HepG2 (cell line): ENCODE data around the gene PARP6. TPM values are rescaled to one million over a fixed set of nuclear protein-coding genes. Genes with fewer than 3 reads are reported as not detected.

Experiments
- CCDC6 ChIP-seq: sonication (generic); formaldehyde crosslinking; IDR thresholded peaks from 2 replicates; pipeline ENCODE4 v1.8.1; 2022; ENCODE audit warnings: mild to moderate bottlenecking, missing genetic modification reagents, moderate library complexity
- CERS6 ChIP-seq: sonication (generic); formaldehyde crosslinking; IDR thresholded peaks from 2 replicates; pipeline ENCODE4 v1.5.0; 2020; ENCODE audit warnings: missing genetic modification reagents
- FIP1L1 ChIP-seq: fragments of 200-400 bp; formaldehyde crosslinking; IDR thresholded peaks from 2 replicates; pipeline ENCODE4 v1.6.1; 2018; ENCODE audit warnings: low read depth, mild to moderate bottlenecking, low read length, moderate library complexity, borderline replicate concordance; ENCODE audit not compliant: insufficient read depth
- FOXA3 ChIP-seq: IDR thresholded peaks from 2 replicates; pipeline ENCODE4 v1.6.1; 2016; ENCODE audit warnings: missing genetic modification reagents, missing compliant biosample characterization
- FOXP1 ChIP-seq, 2 experiments: fragments of 450-650 bp in 1 of 2; IDR thresholded peaks; 2 replicates each; pipeline ENCODE4 v1.6.1; 2017 to 2018; ENCODE audit warnings: antibody characterized with exemption in 1 of 2
- GRHL1 ChIP-seq: sonication (generic); formaldehyde crosslinking; conservative IDR thresholded peaks from 2 replicates; pipeline ENCODE4 v1.8.0; 2022; ENCODE audit warnings: missing genetic modification reagents
- IRF1 ChIP-seq: sonication (generic); formaldehyde crosslinking; IDR thresholded peaks from 2 replicates; pipeline ENCODE4 v1.4.0; 2020; ENCODE audit warnings: low read depth, mild to moderate bottlenecking, missing genetic modification reagents
- NCOA1 ChIP-seq: sonication (generic); formaldehyde crosslinking; IDR thresholded peaks from 2 replicates; pipeline ENCODE4 v1.9.0; 2021; ENCODE audit warnings: missing genetic modification reagents
- NFATC3 ChIP-seq: sonication (generic); formaldehyde crosslinking; IDR thresholded peaks from 2 replicates; pipeline ENCODE4 v1.5.1; 2020; ENCODE audit warnings: mild to moderate bottlenecking, missing genetic modification reagents
- PHB2 ChIP-seq: fragments of 450-650 bp; IDR thresholded peaks from 2 replicates; pipeline ENCODE4 v1.6.1; 2018; ENCODE audit not compliant: partially characterized antibody
- SNAI1 ChIP-seq: sonication (generic); formaldehyde crosslinking; IDR thresholded peaks from 2 replicates; pipeline ENCODE4 v1.5.0; 2020; ENCODE audit warnings: mild to moderate bottlenecking, missing genetic modification reagents, borderline replicate concordance
- SYNCRIP ChIP-seq: fragments of 200-400 bp; formaldehyde crosslinking; IDR thresholded peaks from 2 replicates; pipeline ENCODE4 v1.6.1; 2018; ENCODE audit warnings: mild to moderate bottlenecking, low read depth, low read length; ENCODE audit not compliant: insufficient read depth
- WIZ ChIP-seq: sonication (generic); formaldehyde crosslinking; IDR thresholded peaks from 2 replicates; pipeline ENCODE4 v1.5.1; 2020; ENCODE audit warnings: mild to moderate bottlenecking, missing genetic modification reagents
- ZC3H13 ChIP-seq: sonication (generic); formaldehyde crosslinking; IDR thresholded peaks from 2 replicates; pipeline ENCODE4 v1.8.1; 2023; ENCODE audit warnings: mild to moderate bottlenecking, missing genetic modification reagents, moderate library complexity
- ZNF10 ChIP-seq: sonication (generic); formaldehyde crosslinking; IDR thresholded peaks from 2 replicates; pipeline ENCODE4 v1.4.0; 2020; ENCODE audit warnings: mild to moderate bottlenecking, low read depth, missing genetic modification reagents, borderline replicate concordance
- ZNF234 ChIP-seq: sonication (generic); formaldehyde crosslinking; conservative IDR thresholded peaks from 2 replicates; pipeline ENCODE4 v1.5.1; 2020; ENCODE audit warnings: mild to moderate bottlenecking, missing genetic modification reagents
- ZNF263 ChIP-seq: sonication (generic); formaldehyde crosslinking; IDR thresholded peaks from 2 replicates; pipeline ENCODE4 v1.4.0; 2020; ENCODE audit warnings: missing genetic modification reagents
- ZNF292 ChIP-seq: sonication (generic); formaldehyde crosslinking; IDR thresholded peaks from 2 replicates; pipeline ENCODE4 v1.8.1; 2022; ENCODE audit warnings: mild to moderate bottlenecking, low read depth, missing genetic modification reagents, borderline replicate concordance
- ZNF510 ChIP-seq: sonication (generic); formaldehyde crosslinking; IDR thresholded peaks from 2 replicates; pipeline ENCODE4 v1.4.0; 2020; ENCODE audit warnings: low read depth, mild to moderate bottlenecking, missing genetic modification reagents
- ZNF550 ChIP-seq: sonication (generic); formaldehyde crosslinking; IDR thresholded peaks from 2 replicates; pipeline ENCODE4 v1.4.0; 2020; ENCODE audit warnings: mild to moderate bottlenecking, missing genetic modification reagents, borderline replicate concordance
- ZNF670 ChIP-seq: sonication (generic); formaldehyde crosslinking; IDR thresholded peaks from 2 replicates; pipeline ENCODE4 v1.8.0; 2022; ENCODE audit warnings: mild to moderate bottlenecking, missing genetic modification reagents, borderline replicate concordance
- ZNF781 ChIP-seq: sonication (generic); formaldehyde crosslinking; IDR thresholded peaks from 2 replicates; pipeline ENCODE4 v1.5.1; 2020; ENCODE audit warnings: borderline replicate concordance, mild to moderate bottlenecking, missing genetic modification reagents; ENCODE audit errors: not compliant biosample characterization
- ZNF790 ChIP-seq: sonication (generic); formaldehyde crosslinking; IDR thresholded peaks from 2 replicates; pipeline ENCODE4 v1.8.0; 2022; ENCODE audit warnings: missing genetic modification reagents, mild to moderate bottlenecking, borderline replicate concordance
- ZNF792 ChIP-seq: IDR thresholded peaks from 2 replicates; pipeline ENCODE4 v1.6.1; 2016
- polyA plus RNA-seq, 8 experiments: library from polyadenylated mRNA; depleted of rRNA in 3 of 8; stranded (reverse) in 7 of 8; unstranded in 1 of 8; fragments of >200 nt; fragmentation: Illumina TruSeq in 4 of 8; extraction: Trizol in 4 of 8; gene quantifications; 2 replicates each; pipeline versions ENCODE4 v1.2.1 to v1.2.3, GENCODE V29; 2011 to 2016; ENCODE audit warnings: low read depth in 4 of 8, missing spikeins in 1 of 8, mixed read lengths in 1 of 8; ENCODE audit not compliant: insufficient read depth in 1 of 8
- total RNA-seq, 5 experiments: library from RNA; depleted of rRNA; stranded (reverse); fragments of >200 nt; fragmentation: Illumina TruSeq; extraction: Trizol; gene quantifications; 2 replicates each; pipeline ENCODE4 v1.2.3, GENCODE V29; 2016; ENCODE audit warnings: low read depth in 1 of 5
- TF ChIP-seq, protein P1 (sequence below): sonication (generic); formaldehyde crosslinking; conservative IDR thresholded peaks from 2 replicates; pipeline ENCODE4 v1.8.1; 2023; ENCODE audit warnings: missing genetic modification reagents

The PARP6 gene
- total and polyA plus RNA-seq, 2 of the 13 experiments (the other 11 are each of a cell fraction or from before 2014, with no cell fraction given): 0.22 to 0.87 TPM

- TF ChIP-seq, protein P1, sequence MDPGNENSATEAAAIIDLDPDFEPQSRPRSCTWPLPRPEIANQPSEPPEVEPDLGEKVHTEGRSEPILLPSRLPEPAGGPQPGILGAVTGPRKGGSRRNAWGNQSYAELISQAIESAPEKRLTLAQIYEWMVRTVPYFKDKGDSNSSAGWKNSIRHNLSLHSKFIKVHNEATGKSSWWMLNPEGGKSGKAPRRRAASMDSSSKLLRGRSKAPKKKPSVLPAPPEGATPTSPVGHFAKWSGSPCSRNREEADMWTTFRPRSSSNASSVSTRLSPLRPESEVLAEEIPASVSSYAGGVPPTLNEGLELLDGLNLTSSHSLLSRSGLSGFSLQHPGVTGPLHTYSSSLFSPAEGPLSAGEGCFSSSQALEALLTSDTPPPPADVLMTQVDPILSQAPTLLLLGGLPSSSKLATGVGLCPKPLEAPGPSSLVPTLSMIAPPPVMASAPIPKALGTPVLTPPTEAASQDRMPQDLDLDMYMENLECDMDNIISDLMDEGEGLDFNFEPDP (CRISPR knock-in tag): no peak
- peak; percentile 25; the same call in 1 of the 2 replicates for TF ChIP-seq NCOA1
- 0 out of 2 replicates have a peak, but pooled peaks have one; percentile 12 for TF ChIP-seq ZNF670 (CRISPR knock-in tag)
- TF ChIP-seq ZNF781 (CRISPR knock-in tag): peak; percentile 12
- TF ChIP-seq ZNF550 (CRISPR knock-in tag): no peak
- TF ChIP-seq FOXA3 (CRISPR knock-in tag): peak; percentile 52; the same call in 1 of the 2 replicates
- no peak; the same call in 1 of the 2 replicates for TF ChIP-seq FIP1L1
- peak; percentile 53; the same call in 1 of the 2 replicates for TF ChIP-seq ZNF790
- 0 out of 2 replicates have a peak, but pooled peaks have one; percentile 69 for TF ChIP-seq ZNF510 (CRISPR knock-in tag)
- TF ChIP-seq CERS6: 0 out of 2 replicates have a peak, but pooled peaks have one; percentile 22
- no peak for TF ChIP-seq SYNCRIP
- peak; percentile 82; the same call in 1 of the 2 replicates for TF ChIP-seq IRF1 (CRISPR knock-in tag)
- peak; percentile 96 for TF ChIP-seq ZC3H13 (CRISPR knock-in tag)
- TF ChIP-seq FOXP1 (IDR thresholded peaks at IDR 0.05): no peak
- TF ChIP-seq FOXP1 (CRISPR knock-in tag; IDR thresholded peaks at IDR 0.05): peak; percentile 40; the same call in 1 of the 2 replicates
- TF ChIP-seq ZNF263: peak; percentile 40
- TF ChIP-seq ZNF792 (CRISPR knock-in tag): peak; percentile 87
- TF ChIP-seq PHB2: no peak
- no peak for TF ChIP-seq GRHL1 (CRISPR knock-in tag)
- peak; percentile 87 for TF ChIP-seq WIZ (CRISPR knock-in tag)
- no peak; the same call in 1 of the 2 replicates for TF ChIP-seq SNAI1 (CRISPR knock-in tag)
- peak; percentile 67; the same call in 1 of the 2 replicates for TF ChIP-seq ZNF234 (CRISPR knock-in tag)
- TF ChIP-seq ZNF10: no peak
- no peak for TF ChIP-seq ZNF292 (CRISPR knock-in tag)
- TF ChIP-seq CCDC6 (CRISPR knock-in tag): peak; percentile 76
- no peak for TF ChIP-seq NFATC3 (CRISPR knock-in tag)
Measured at GRCh38 chr15:72231066-72231832, 41.1 kb downstream of the PARP6 start, which contains the start of gene PKM (continued).
